Measurements from ENCODE around the gene IFT81. TPM values are rescaled to one million over a fixed set of nuclear protein-coding genes. Genes with fewer than 3 reads are reported as not detected.
A peak's percentile ranks its signal among the peaks of the same experiment; 100 is the strongest.

IFT81 gene
- total and polyA plus RNA-seq, 2 of the 13 experiments (the other 11 are each of a cell fraction or from before 2014, with no cell fraction given): 4.2 to 13.0 TPM

DNA sequence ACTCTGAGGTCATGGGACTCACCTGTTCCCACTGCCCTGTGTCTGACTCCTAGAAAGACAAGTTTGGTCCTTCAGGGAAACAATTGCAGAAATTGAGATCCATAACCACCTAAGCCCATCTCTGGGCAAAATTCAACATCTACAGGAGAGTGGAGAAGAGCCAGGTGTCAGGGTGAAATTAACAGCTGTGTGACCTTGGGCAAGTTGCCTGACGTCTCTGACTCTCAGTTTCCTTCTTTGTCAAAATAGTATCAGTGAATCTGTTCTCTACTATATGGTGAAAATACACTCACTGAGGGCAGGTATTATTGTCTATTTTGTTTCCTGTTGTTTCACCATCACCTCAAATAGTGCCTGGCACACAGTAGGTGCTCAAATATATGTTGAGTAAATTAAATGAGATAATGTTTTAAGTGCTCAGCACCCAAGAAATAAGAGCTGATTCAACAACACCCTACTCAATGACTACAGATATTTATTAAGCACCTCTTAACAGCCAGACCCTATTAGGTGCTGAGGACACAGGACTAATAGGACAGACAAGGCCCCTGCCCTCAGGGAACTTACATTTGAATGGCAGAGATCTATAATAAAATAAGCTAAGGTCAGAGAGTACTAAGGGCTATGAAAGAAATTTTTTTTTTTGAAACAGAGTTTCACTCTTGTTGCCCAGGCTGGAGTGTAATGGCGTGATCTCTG, 14.2 kb upstream of the IFT81 start (continued):
- no peak for TF ChIP-seq ZNF598 (CRISPR knock-in tag; IDR thresholded peaks at IDR 0.05; ENCODE audit: borderline replicate concordance)
- TF ChIP-seq, protein P1, sequence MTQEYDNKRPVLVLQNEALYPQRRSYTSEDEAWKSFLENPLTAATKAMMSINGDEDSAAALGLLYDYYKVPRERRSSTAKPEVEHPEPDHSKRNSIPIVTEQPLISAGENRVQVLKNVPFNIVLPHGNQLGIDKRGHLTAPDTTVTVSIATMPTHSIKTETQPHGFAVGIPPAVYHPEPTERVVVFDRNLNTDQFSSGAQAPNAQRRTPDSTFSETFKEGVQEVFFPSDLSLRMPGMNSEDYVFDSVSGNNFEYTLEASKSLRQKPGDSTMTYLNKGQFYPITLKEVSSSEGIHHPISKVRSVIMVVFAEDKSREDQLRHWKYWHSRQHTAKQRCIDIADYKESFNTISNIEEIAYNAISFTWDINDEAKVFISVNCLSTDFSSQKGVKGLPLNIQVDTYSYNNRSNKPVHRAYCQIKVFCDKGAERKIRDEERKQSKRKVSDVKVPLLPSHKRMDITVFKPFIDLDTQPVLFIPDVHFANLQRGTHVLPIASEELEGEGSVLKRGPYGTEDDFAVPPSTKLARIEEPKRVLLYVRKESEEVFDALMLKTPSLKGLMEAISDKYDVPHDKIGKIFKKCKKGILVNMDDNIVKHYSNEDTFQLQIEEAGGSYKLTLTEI (CRISPR knock-in tag; conservative IDR thresholded peaks at IDR 0.05): no peak
- TF ChIP-seq, protein P2, sequence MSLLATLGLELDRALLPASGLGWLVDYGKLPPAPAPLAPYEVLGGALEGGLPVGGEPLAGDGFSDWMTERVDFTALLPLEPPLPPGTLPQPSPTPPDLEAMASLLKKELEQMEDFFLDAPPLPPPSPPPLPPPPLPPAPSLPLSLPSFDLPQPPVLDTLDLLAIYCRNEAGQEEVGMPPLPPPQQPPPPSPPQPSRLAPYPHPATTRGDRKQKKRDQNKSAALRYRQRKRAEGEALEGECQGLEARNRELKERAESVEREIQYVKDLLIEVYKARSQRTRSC (CRISPR knock-in tag; IDR thresholded peaks at IDR 0.05; ENCODE audit: low read depth): no peak
- peak; percentile 91 for TF ChIP-seq ZKSCAN1 (IDR thresholded peaks at IDR 0.05; ENCODE audit: low read length)

DNA sequence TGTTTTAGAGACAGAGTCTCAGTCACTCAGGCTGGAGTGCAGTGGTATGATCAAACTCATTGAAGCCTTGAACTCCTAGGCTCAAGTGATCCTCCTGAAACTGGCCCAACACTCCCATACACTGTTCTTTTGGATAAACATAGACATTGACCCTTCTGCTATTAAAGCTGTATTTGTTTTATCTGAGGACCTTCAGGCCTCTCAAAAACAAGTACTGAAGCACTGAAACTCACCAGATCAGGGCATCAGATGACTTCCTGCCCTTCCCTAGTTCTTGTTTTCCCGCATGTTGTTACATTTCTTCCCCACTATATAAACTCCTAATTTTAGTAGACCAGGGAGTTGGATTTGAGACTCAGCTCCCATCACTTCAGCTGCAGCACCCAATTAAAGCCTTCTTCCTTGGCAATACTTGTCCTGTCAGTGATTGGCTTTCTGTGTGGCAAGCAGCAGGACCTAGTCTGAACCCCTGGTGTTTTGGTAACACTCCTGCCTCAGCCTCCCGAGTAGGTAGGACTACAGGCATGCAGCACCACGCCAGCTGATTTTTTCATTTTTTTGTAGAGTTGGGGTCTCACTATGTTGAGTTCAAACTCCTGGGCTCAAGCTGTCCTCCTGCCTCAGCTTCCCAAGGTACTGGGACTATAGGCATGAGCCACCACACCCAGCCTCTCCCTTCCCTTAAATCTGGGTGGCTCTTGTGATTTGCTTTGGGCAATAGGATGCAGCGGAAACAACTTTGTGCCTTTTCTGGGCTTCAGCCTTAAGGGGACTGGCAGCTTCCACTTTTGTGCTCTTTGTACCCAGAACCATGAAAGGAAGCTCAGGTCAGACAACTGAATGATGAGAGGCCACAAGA, 12.5 kb upstream of the IFT81 start:
- Histone ChIP-seq H3K27me3 (ENCODE audit: control insufficient read depth in 1 of 2, insufficient read depth in 2 of 2, low read length in 2 of 2) (no peaks in the 10 kb centered on the region), H3K4me3 (replicated peaks in 1 of 3; ENCODE audit: insufficient read depth in 1 of 3, low read depth in 2 of 3, low read length in 3 of 3) (peak overlapping the region in 1 of 3 experiments; percentile 25; a peak in 1 of 6 replicates), H3K9me3 (ENCODE audit: low read length) (no peaks in the 10 kb centered on the region), H3K27ac (ENCODE audit: extremely low read length, insufficient read depth, low read length) (peak overlapping the region; percentile 99), H2AFZ (ENCODE audit: low read length) (no peak overlapping the region), H3K79me2 (ENCODE audit: insufficient read depth, low read length) (no peaks in the 10 kb centered on the region), H3K4me2 (ENCODE audit: low read depth, low read length) (peak overlapping the region; percentile 67), H3K4me1 (ENCODE audit: insufficient read depth, low read length) (peaks cover 98% of the 10 kb centered on the region), H3K36me3 (replicated peaks in 1 of 2; ENCODE audit: control insufficient read depth in 1 of 2, insufficient read depth in 2 of 2, low read length in 2 of 2) (no peaks in the 10 kb centered on the region), H4K20me1 (ENCODE audit: insufficient read depth, low read length) (no peaks in the 10 kb centered on the region), H3K9ac (ENCODE audit: insufficient read depth, low read depth, low read length) (peak overlapping the region; percentile 75)
- 50% methylated on average over 4 of the region's 4 CpGs for whole genome bisulfite sequencing (ENCODE audit: low lambda C conversion rate)
- in situ Hi-C loops (cut with HindIII; ENCODE audit: extremely low pct_ligation_motif_present, low pct_unique_long_range_greater_than_20kb): loop anchor here (25.0 kb wide), 2 partner anchors 326 to 476 kb away; partner anchors contain the start of gene PPTC7
- ChIA-PET POLR2A (interaction anchor here (0.6 to 2.6 kb wide), 13 partner anchors 9 to 509 kb away, joined by 3 to 26 read pairs (median 5); partner anchors contain the start of gene IFT81), CTCF (ENCODE audit: low intra/inter-chr PET ratio, low total read pairs) (no interaction called here)
- ATAC-seq (peak; percentile 90), DNase-seq (ENCODE audit: low spot score) (peak; percentile 99), FAIRE-seq (peak; percentile 90)
- intact Hi-C loops (cut with micrococcal nuclease; ENCODE audit: unreplicated experiment): no loop called here
- no TSS peak for BruUV-seq (replicated peaks)
- TF ChIP-seq ARNT (IDR thresholded peaks at IDR 0.05): no peak
- peak; percentile 42; the same call in 1 of the 2 replicates for TF ChIP-seq GFI1 (CRISPR knock-in tag; IDR thresholded peaks at IDR 0.05; ENCODE audit: borderline replicate concordance)
- no peak for TF ChIP-seq KDM3A (CRISPR knock-in tag; IDR thresholded peaks at IDR 0.05; ENCODE audit: low read depth)
- TF ChIP-seq, protein P3, sequence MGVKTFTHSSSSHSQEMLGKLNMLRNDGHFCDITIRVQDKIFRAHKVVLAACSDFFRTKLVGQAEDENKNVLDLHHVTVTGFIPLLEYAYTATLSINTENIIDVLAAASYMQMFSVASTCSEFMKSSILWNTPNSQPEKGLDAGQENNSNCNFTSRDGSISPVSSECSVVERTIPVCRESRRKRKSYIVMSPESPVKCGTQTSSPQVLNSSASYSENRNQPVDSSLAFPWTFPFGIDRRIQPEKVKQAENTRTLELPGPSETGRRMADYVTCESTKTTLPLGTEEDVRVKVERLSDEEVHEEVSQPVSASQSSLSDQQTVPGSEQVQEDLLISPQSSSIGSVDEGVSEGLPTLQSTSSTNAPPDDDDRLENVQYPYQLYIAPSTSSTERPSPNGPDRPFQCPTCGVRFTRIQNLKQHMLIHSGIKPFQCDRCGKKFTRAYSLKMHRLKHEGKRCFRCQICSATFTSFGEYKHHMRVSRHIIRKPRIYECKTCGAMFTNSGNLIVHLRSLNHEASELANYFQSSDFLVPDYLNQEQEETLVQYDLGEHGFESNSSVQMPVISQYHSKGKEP (CRISPR knock-in tag; IDR thresholded peaks at IDR 0.05): no peak
- no peak for TF ChIP-seq HOXA5 (CRISPR knock-in tag; IDR thresholded peaks at IDR 0.05)
- 0 out of 2 replicates have a peak, but pooled peaks have one; percentile 5 for TF ChIP-seq ZFP36L1 (CRISPR knock-in tag; IDR thresholded peaks at IDR 0.05)
- no peak for TF ChIP-seq ZFP36L2 (CRISPR knock-in tag; IDR thresholded peaks at IDR 0.05)
- TF ChIP-seq ZFP90 (CRISPR knock-in tag; IDR thresholded peaks at IDR 0.05; ENCODE audit: borderline replicate concordance): no peak
- TF ChIP-seq, protein P1 (CRISPR knock-in tag; conservative IDR thresholded peaks at IDR 0.05): no peak
- no peak for TF ChIP-seq REPIN1 (CRISPR knock-in tag; IDR thresholded peaks at IDR 0.05; ENCODE audit: borderline replicate concordance, low read depth)
- no peak for TF ChIP-seq ZSCAN25 (CRISPR knock-in tag; IDR thresholded peaks at IDR 0.05)
- no peak for TF ChIP-seq HOXD1 (CRISPR knock-in tag; IDR thresholded peaks at IDR 0.05)

Measured in HepG2 (cell line).